ENCODE data around the gene SERPIND1.
"Not testable (repeated sequence)": the region's sequence is repeated elsewhere in the genome, so short reads cannot be mapped to it uniquely, and the experiment has no call there.

SERPIND1 gene, protein sequence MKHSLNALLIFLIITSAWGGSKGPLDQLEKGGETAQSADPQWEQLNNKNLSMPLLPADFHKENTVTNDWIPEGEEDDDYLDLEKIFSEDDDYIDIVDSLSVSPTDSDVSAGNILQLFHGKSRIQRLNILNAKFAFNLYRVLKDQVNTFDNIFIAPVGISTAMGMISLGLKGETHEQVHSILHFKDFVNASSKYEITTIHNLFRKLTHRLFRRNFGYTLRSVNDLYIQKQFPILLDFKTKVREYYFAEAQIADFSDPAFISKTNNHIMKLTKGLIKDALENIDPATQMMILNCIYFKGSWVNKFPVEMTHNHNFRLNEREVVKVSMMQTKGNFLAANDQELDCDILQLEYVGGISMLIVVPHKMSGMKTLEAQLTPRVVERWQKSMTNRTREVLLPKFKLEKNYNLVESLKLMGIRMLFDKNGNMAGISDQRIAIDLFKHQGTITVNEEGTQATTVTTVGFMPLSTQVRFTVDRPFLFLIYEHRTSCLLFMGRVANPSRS

DNA sequence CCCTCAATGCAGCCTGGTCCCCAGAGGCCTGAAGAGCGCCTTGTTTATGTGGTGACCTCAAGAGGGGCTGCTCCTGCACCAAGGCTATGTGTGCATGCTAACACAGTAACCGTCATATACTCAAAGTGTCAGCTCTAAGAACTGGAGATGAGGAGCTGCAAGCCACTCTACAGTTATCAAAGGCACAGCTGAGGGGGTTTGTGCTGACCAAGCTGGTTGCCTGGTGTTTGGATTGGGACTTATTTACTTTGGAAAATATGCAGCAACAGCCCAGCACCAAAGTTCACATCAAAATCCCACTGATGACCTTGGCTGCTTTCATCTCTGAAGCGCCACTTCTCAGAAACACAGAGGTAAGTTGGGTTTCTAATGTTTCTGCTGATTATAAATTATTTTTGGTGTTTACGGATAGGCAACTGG is at the start of gene SERPIND1:
Gene SERPIND1 (plus strand): TSS at position 321 of the 420 bp plus-strand sequence. CDS start 5,200 bp downstream, outside the sequence.
- DNase-seq (ENCODE audit: low read depth in 4 of 4, low spot score in 1 of 4): no peak

DNA sequence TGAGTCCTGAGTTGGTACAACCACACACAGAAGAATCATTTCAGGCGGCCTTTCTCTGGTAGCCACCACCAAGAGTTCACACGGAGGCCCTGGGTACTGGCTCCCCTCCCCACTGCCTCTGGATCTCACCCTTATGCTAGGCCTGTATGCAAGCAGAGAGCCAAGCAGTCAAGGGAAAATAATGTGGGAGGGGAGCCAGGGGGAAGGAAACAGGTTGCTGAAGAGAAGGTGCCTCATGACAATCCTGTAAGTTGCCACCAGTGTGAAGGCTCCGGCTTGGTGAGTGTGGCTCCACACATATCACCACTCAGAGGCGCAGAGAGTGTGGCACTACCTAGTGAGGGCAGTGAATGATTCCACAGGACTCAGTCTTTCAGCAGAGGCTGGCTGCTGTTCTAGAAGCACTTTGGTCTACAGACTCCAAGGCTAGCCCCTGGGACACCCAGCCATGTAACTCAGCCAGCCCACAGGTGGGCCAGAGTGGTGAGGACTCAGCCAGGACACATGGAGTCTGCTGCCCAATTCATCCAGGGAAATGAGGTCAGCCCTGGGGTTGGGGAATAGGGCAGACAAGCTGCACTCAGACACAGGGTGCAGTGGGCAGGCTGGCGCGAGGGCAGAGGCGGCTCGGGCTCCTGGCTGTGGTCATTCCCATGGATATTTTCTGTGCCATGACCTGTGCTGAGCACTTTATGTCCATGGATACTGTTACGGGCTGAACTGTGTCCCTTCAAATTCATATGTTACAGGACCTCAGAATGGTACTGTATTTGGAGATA is 49.0 kb upstream of the SERPIND1 start:
- no peak for DNase-seq (ENCODE audit: low read depth in 4 of 4, low spot score in 1 of 4)

DNA sequence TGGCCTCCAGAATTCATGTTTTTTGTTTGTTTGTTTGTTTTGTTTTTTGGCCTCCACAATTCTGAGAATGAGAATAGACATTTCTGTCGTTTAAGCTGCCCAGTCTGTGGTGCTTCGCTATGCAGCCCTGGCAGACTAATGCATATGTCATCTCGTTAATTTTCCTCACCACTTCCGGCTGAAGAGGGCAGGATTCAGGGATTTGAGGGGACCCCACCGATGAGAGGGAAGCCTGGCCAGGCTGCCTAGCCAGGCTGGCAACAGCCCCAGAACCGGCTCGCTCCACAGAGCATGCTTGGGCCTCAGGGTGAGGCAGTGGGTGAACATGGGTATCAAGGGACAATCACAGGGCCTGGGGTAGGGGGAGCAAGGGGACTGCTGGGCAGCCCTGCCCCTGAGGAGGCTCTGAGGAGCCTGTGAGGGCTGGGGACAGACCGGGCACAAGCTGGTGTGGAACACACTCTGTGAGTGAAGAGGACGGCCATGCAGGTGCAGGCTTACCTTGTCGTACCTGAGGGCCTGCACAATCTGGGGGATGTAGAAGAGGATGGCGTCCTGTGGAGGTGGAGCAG is 47.8 kb upstream of the SERPIND1 start:
- no peak for DNase-seq (ENCODE audit: low read depth in 4 of 4, low spot score in 1 of 4)

DNA sequence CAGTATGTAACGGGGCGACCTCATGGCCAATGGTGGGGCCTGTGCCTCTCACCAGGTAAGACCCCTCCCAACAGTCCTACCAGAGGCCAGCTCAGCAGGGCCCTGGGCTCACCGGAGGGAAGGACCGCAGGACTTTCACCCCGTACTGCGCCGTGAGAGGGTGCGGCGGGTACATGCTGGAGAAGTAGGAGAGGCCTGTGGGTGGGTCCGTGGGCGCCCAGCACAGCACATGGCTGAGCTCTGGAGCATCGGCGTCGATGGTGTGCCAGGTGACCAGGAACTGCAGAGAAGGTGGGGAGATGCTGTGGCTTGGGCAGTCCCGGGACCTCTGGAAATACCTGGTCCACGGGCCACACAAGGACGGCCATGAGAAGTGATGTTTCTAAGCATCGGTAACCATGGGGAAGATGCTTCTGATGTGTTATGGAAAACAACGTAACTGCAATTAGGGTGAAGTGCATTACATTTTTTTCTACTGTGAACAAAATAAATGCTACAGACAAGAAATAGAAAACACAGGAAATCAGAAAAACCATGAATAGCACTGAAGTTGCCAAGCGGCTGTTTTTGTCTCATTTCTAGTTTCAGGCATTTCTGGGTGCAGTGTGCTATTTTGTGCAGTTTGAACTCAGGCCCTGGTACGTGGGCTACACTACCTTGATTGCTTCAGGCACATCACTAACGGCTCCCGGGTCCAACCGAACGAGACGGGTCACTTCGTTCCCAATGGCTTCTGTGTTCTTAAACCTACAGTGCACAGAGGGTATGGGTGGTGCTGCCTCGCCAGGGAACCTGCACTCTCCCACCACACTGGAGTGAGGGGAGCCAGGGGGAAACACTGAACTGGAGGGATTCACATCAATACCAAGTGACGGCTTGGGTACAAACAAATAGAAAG is 46.5 kb upstream of the SERPIND1 start:
- DNase-seq (ENCODE audit: low read depth in 4 of 4, low spot score in 1 of 4): no peak

DNA sequence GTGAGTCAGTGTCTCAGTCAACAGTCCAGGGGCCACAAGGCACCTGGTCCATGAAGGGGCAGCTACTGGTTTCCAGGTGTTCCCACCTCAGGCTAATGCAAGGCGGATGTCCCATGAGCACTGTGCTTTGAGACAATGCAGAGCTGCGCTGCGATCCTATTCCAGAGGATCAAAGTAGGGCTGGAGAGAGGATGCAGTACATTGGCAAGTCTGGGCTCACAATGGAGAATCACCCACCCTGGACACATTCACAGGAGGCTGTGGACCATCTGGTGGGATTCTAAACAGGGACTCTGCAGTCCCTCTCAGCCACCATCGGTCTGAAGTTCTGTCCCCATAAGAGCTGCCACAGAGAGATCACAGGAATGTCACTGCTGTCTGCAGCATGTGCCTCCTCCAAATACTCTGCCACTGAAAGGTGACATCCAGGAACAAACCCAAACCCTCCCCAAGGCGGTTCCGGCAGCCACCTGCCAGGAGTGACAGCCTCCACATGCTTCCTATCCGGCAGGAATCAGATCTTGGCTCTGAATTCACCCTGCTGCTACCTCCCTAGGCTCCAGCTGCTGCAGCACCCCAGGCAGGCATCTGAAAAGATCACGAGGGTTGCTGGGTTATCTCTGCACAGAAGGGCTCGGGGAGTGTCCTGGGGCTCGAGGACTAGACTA is 45.3 kb upstream of the SERPIND1 start:
- DNase-seq (ENCODE audit: low read depth in 4 of 4, low spot score in 1 of 4): no peak

DNA sequence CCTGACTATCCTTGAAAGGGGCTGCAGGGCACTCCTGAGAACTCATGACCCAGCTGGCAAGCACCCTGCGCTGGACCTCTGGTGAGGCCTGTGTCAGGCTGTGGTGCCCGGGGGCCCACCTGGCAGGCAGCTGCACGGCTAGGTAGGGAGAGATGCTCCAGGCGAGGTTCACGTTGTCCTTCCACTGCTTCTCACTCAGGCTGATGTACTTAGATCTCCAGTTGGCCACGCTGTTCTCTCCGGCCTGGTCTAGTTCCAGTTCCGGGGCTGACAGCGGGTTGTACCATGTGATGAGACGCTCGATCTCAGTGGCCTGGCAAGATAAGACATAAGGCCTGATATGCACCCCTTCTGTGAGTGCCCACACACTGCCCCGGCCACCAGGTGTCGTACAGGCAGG is 44.7 kb upstream of the SERPIND1 start:
- no peak for DNase-seq (ENCODE audit: low read depth in 4 of 4, low spot score in 1 of 4)

DNA sequence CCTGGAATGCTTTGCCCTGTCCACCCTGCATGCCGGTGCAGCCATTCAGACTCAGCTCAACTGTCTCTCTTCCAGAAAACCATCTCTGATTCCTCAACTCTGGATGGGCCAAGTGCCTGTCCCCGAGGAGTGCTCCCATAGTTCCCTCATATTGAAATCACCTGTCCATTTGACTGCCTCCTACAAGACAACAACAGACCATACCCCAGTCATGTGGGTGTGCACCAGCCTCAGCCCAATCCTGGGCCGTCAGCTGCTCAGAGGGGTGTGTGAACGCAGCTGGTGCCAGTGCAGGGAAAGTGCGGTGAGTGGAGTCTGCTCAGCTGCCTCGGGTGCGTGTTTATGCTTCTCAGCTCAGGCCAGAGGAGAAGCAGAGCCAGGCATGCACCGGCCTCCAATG is 41.5 kb upstream of the SERPIND1 start:
- not testable (repeated sequence) for DNase-seq (ENCODE audit: low read depth in 4 of 4, low spot score in 1 of 4)

DNA sequence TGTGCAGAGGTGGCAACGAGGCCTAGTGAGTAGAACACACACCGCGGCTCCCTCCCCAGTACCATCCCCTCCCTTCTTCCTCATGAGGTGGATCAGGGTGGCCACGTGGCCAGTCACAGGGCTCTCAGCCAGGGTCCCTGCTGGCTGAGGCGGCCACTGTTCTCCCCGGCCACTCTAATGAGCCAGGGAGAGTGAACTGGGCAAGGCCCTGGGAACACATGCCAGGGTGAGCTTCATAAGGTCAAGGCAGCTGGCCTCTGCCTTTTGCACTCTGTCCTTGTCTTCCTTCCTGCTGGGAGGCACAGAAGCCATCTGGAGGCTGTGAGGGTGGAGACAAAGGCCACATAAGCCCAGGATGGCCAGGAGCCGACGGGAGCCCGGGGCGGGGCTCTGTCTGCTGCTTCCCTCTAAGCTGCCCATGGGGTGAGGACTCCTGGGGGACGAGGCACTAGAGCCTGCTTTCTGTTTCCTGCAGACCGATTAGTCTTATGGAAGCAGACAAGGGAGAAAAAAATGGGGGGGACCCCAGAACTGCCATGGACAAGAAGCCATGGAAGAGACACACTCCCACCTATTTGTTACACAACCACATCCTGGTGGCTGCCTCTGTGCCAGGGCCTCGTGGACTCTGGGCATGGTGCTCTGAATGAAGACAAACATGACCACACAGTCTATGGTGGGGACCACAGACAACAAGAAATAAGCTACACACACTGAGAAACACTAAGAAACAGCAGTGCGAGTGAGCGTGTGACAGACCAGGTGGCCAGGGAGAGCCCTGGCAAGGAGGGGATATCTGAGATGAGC is 38.4 kb upstream of the SERPIND1 start:
- DNase-seq (ENCODE audit: low read depth in 4 of 4, low spot score in 1 of 4): not testable (repeated sequence)

DNA sequence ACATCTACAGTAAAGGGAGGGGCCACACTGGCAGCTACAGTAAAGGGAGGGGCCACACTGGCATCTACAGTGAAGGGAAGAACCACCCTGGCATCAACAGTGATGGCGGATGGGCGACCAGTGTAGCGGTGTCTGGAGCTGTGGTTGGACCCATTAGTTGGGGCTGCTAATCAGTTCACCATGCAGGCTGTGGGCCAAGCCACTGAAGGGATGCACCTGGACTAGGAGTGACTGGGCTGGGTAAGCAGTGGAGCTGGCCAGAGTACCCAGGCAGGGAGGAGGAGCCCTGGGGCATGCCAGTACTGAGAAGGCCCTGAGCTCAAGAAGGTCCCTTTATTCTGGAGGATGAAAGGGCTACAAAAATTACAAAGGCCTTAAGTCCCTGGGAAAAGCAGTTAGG is 37.0 kb upstream of the SERPIND1 start:
- DNase-seq (ENCODE audit: low read depth in 4 of 4, low spot score in 1 of 4): not testable (repeated sequence)

DNA sequence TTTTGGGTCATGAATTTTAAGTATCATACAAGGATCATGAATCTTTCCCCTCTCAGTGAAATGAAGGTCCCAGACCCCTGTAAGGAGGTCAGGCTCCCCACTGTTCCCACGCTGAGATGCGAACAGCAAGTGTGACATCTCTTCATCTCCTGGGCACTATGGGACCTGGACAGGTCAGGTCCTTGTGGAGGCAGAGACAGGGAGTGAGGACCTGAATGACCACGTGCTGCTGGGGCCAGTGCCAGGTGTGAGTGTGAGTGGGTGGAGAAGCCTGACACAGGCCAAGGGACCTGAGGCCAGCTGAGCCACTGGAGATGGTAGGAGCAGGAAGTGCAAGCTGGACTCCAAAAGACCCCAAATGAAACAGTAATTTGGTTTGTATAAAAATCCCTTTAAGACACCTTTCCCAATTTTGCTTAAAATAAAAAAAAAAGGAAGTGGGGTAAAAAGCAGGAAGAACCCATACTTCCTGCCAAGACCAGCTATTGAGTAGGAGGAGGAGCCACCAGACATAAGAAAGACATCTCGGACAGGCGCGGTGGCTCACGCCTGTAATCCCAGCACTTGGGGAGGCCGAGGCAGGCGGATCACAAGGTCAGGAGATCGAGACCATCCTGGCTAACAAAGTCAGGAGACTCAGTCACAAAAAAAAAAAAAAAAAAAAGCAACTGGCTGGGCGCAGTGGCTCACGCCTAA is 35.4 kb upstream of the SERPIND1 start:
- DNase-seq (ENCODE audit: low read depth in 4 of 4, low spot score in 1 of 4): no peak

DNA sequence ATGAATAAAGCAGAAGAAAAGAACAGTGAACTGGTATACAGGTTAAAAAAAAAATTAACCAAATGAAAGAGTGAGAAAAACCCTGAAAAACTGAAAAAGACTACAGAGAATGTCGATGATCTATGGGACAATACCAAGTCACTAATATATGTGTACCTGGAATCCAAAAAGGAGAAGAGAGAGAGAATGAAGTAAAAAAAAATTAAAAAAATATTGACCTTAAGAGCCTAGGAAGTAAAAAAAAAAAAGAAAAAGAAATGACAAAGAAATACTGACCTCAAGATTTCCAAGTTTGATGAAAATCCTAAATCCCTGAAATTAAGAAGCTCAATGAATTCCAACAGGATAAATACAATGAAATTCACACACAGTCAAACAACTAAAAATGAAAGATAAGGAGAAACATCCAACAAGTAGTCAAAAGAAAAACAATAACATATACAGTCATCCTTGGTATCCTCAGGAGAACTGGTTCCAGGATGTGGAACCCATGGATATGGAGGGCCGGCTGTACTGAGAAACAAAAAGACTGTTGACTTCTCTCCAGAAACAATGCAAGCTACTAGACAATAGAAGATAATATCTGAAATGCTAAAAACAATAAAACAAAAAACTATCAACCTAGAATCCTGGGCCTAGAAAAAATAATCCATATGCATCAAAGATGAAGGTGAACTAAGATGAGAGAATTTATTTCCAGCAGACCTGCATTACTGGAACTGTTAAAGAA is 33.5 kb upstream of the SERPIND1 start:
- no peak for DNase-seq (ENCODE audit: low read depth in 4 of 4, low spot score in 1 of 4)

DNA sequence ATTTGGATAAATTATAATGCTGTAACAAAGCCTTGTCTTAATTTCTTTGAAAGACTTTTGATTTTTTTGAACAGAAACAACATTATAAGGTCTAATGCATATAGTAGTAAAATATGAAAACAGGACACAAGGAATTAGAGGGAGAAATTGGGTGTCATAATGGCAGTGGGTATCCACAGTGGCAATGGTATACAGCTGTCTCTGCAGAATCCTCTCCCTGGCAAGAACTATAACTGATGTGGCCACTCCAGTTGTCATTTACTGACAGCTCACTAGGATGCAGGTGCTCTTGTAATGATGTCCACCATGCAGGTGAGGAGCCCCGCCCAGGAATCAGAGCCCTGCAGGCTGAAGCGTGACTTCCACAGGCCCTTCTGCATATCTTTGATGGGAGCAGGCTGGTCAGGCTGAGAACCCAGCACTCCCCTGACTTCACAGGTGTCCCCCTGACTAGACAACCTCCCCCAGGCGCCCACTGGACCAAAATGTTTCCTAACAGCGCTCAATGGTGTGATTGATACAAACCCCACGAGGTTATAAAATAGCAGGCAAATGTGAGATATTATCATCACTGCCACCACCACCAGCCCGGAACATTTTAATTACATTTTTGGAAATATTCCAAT is 32.8 kb upstream of the SERPIND1 start:
- no peak for DNase-seq (ENCODE audit: low read depth in 4 of 4, low spot score in 1 of 4)

DNA sequence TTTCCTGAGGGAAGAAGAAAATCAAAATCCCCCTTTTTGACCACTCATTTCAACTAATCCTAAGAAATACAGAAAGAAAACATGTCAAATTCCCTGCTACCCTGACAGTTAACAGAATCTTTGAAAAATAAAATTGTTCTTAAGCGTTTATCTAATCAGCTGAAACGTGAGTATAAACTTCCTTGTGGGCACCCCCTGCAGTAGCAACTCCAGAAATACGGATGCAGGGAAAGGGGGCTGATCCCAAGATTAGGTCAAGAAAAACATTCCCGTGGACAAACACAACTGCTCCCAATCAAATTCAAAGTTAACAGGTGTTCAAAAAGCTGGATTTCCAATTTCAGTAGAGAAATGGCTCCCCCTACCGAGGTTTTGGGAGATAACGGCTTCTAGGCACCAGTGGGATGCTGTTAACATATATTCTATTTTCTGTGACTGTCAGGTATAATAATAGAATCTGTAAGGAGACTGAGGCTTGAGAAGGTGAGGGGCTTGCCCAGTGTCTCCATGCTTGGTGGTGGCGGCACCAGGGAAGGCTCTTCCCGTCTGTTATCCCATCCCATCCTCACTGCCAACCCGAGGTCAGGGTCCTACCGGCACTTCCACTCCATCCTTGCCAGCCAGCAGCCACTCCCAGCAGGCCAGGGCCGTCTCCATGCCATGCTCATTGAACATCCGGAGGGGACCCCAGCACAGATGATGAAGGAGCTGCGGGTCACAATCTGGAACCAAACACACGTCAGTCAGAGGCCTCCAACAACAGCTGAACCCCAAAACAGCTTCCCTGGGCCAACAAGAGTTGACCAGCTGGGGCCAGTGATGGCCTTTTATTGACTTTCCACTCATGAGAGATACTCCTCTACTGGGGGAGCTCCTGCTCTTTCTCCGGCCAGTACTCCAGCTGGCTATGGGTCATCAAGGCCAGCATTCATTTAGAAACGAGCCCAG is 32.0 kb upstream of the SERPIND1 start:
- DNase-seq (ENCODE audit: low read depth in 4 of 4, low spot score in 1 of 4): peak in 3 of 4 experiments; percentile 19 to 27 (median 19)

DNA sequence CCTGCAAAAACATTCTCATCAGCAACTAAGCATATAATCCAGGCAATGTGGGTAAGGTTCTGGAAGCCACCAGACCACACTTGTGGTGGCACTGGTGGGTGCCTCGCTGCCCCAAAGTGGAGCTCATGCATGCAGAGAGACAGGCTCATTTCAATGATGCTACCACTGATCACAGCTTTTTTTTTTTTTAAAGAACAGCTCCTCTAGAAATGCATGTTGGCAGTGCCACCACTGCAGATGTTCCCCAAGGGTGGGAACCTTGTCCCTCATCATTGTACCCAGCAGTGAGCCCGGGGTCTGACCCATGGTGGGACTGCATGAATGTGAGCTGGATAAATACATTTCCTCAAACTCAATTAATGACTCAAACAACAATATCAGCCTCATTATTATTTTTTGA is 31.1 kb upstream of the SERPIND1 start:
- no peak for DNase-seq (ENCODE audit: low read depth in 4 of 4, low spot score in 1 of 4)

DNA sequence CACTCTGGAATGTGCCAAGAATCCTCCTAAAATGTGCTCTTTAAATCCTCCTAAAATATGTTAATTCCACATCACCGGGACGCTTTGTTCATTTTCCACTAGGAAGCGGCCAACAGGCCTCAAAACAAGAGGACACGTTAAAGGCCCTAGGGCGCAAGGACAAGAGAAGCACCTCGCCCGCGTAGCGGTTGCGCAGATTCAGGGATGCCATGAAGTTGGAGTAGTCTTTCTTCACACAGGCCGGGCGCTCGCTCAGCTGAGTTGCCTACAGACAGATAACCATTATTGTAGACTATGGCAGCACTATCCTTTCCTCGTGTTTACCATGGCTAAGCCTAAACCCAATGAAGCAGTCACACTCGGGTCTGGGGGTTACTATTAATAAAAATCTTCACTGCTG is 29.5 kb upstream of the SERPIND1 start:
- DNase-seq (ENCODE audit: low read depth in 4 of 4, low spot score in 1 of 4): no peak

DNA sequence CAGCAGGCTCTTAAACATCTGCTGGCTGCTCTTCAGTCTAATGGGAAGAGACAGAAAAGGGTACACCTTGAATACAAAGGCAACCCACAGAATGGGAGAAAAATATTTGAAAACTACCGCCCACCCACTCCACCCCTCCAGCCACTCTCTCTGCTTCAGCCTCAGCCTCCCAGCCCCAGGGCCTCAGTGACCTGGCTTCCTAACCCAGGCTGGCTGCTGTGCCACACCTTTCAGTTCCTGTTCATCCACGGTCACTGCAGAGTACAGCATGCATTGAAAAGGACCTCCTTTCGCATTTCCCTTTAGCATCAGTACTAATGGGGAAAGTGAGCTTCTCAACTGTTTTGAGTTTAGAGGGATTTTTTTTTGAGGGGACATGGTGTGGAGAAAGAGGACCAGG is 28.8 kb upstream of the SERPIND1 start:
- no peak for DNase-seq (ENCODE audit: low read depth in 4 of 4, low spot score in 1 of 4)
